Neural cell (in vitro differentiated cells): ENCODE measurements around the gene SNRPA. TPM values are rescaled to one million over a fixed set of nuclear protein-coding genes. Genes with fewer than 3 reads are reported as not detected.
A peak's percentile ranks its signal among the peaks of the same experiment; 100 is the strongest.
"Not testable (repeated sequence)": the region's sequence is repeated elsewhere in the genome, so short reads cannot be mapped to it uniquely, and the experiment has no call there.

Source experiments
- H2AFZ ChIP-seq: fragments of 200-600, 300-800 bp; sonication (generic), shearing (Covaris generic); 2 replicates; pipeline ENCODE4 v1.6.0; 2014; ENCODE audit warnings: low read depth, mild to moderate bottlenecking, antibody characterized with exemption, low read length, moderate library complexity
- H3F3A ChIP-seq: fragments of 200-600 bp; shearing (Covaris generic); 2 replicates; pipeline ENCODE4 v1.6.1; 2016; ENCODE audit warnings: mild to moderate bottlenecking, moderate library complexity, mixed read lengths, antibody characterized with exemption, low read length; ENCODE audit not compliant: insufficient read depth, poor library complexity, severe bottlenecking
- H3K27ac ChIP-seq: fragments of 200-600, 300-800 bp; sonication (generic), shearing (Covaris generic); 2 replicates; pipeline ENCODE4 v1.5.1; 2014; ENCODE audit warnings: mild to moderate bottlenecking, low read length, moderate library complexity
- H3K27me3 ChIP-seq: fragments of 300-800, 200-600 bp; sonication (generic), shearing (Covaris generic); 2 replicates; pipeline ENCODE4 v1.6.0; 2014; ENCODE audit warnings: mild to moderate bottlenecking, low read depth, low read length, moderate library complexity; ENCODE audit not compliant: insufficient read depth
- H3K36me3 ChIP-seq: fragments of 300-800, 200-600 bp; sonication (generic), shearing (Covaris generic); 2 replicates; pipeline ENCODE4 v1.5.1; 2014; ENCODE audit warnings: mild to moderate bottlenecking, antibody characterized with exemption, low read length, moderate library complexity; ENCODE audit not compliant: insufficient read depth
- H3K4me2 ChIP-seq: fragments of 300-800, 200-600 bp; sonication (generic), shearing (Covaris generic); 2 replicates; pipeline ENCODE4 v1.6.0; 2014; ENCODE audit warnings: mild to moderate bottlenecking, low read length
- H3K4me3 ChIP-seq: fragments of 300-800, 200-600 bp; sonication (generic), shearing (Covaris generic); 2 replicates; pipeline ENCODE4 v1.5.1; 2014; ENCODE audit warnings: mild to moderate bottlenecking, low read length, moderate library complexity
- H3K79me2 ChIP-seq: fragments of 200-600 bp; shearing (Covaris generic); replicated peaks from 2 replicates; pipeline ENCODE4 v1.6.0; 2014; ENCODE audit warnings: mild to moderate bottlenecking, low read length, moderate library complexity; ENCODE audit not compliant: insufficient read depth
- H3K9ac ChIP-seq: fragments of 300-800, 200-600 bp; sonication (generic), shearing (Covaris generic); 2 replicates; pipeline ENCODE4 v1.6.1; 2016; ENCODE audit warnings: mild to moderate bottlenecking, low read length, mixed read lengths
- H3K9me2 ChIP-seq: fragments of 200-600 bp; shearing (Covaris generic); 2 replicates; pipeline ENCODE4 v1.6.1; 2016; ENCODE audit warnings: mild to moderate bottlenecking, low read length, mixed read lengths; ENCODE audit not compliant: insufficient read depth
- H3K9me3 ChIP-seq: fragments of 200-600, 300-800 bp; sonication (generic), shearing (Covaris generic); 2 replicates; pipeline ENCODE4 v1.6.1; 2016; ENCODE audit warnings: mild to moderate bottlenecking, mixed run types, low read length, moderate library complexity, mixed read lengths
- H4K20me1 ChIP-seq: fragments of 200-600 bp; shearing (Covaris generic); 2 replicates; pipeline ENCODE4 v1.6.1; 2016; ENCODE audit warnings: mild to moderate bottlenecking, mixed run types; ENCODE audit not compliant: insufficient read depth
- CTCF ChIP-seq: fragments of 450-650 bp; IDR thresholded peaks from 2 replicates; pipeline ENCODE4 v1.5.1; 2014; ENCODE audit warnings: antibody characterized with exemption, mild to moderate bottlenecking, moderate library complexity; ENCODE audit not compliant: poor library complexity, severe bottlenecking
- EP300 ChIP-seq: fragments of 450-650 bp; conservative IDR thresholded peaks from 2 replicates; pipeline ENCODE4 v1.6.1; 2014; ENCODE audit warnings: antibody characterized with exemption, mild to moderate bottlenecking, moderate library complexity; ENCODE audit not compliant: poor library complexity, severe bottlenecking
- EZH2 ChIP-seq: fragments of 200-600, 300-800 bp; shearing (Covaris generic), sonication (generic); IDR thresholded peaks from 2 replicates; pipeline ENCODE4 v1.6.1; 2014; ENCODE audit warnings: antibody characterized with exemption, low read length, borderline replicate concordance, mild to moderate bottlenecking; ENCODE audit not compliant: insufficient read depth, poor library complexity, severe bottlenecking
- MXI1 ChIP-seq: fragments of 450-650 bp; conservative IDR thresholded peaks from 2 replicates; pipeline ENCODE4 v1.6.1; 2014; ENCODE audit warnings: antibody characterized with exemption, mild to moderate bottlenecking; ENCODE audit not compliant: poor library complexity, severe bottlenecking
- POLR2AphosphoS5 ChIP-seq: IDR thresholded peaks from 2 replicates; pipeline ENCODE4 v1.6.1; 2012
- RAD21 ChIP-seq: fragments of 450-650 bp; conservative IDR thresholded peaks from 2 replicates; pipeline ENCODE4 v1.6.1; 2014; ENCODE audit warnings: antibody characterized with exemption, mild to moderate bottlenecking, moderate library complexity
- REST ChIP-seq: IDR thresholded peaks from 2 replicates; pipeline ENCODE4 v1.6.1; 2012; ENCODE audit warnings: borderline replicate concordance
- SMC3 ChIP-seq: fragments of 450-650 bp; conservative IDR thresholded peaks from 2 replicates; pipeline ENCODE4 v1.6.1; 2014; ENCODE audit warnings: antibody characterized with exemption, mild to moderate bottlenecking, moderate library complexity; ENCODE audit not compliant: poor library complexity
- TAF1 ChIP-seq: IDR thresholded peaks from 2 replicates; pipeline ENCODE4 v1.6.1; 2012; ENCODE audit warnings: low read depth
- polyA plus RNA-seq: library from polyadenylated mRNA; depleted of rRNA; stranded (reverse); fragments of >200 nt; gene quantifications from 2 replicates; pipeline ENCODE4 v1.2.3, GENCODE V29; 2014

SNRPA gene
- polyA plus RNA-seq, 1 donor from 2014 or later = 29.9 TPM

- H3K27ac ChIP-seq = no peak overlapping the region
These were observed 17.9 kb downstream of the SNRPA start for GRCh38 chr19:40768869-40769268.

GRCh38 chr19:40771101-40771862, 20.3 kb downstream of the SNRPA start:
- H2AFZ ChIP-seq, H3K9ac ChIP-seq, H3K36me3 ChIP-seq: not testable (repeated sequence)

More at GRCh38 chr19:40768869-40769268, 17.9 kb downstream of the SNRPA start:
- Histone ChIP-seq H3K9ac (no peak overlapping the region), H3K4me2 (no peak overlapping the region), H3K27me3 (no peaks in the 10 kb centered on the region), H3K79me2 (no peaks in the 10 kb centered on the region), H2AFZ (no peak overlapping the region), H3K9me2 (no peaks in the 10 kb centered on the region), H3K9me3 (no peaks in the 10 kb centered on the region), H3F3A (no peaks in the 10 kb centered on the region), H4K20me1 (no peaks in the 10 kb centered on the region), H3K4me3 (no peak overlapping the region), H3K36me3 (no peaks in the 10 kb centered on the region)
- TF ChIP-seq RAD21 (no peak), TAF1 (no peak), POLR2AphosphoS5 (no peak), EP300 (no peak), SMC3 (no peak)

GRCh38 chr19:40774916-40775631, 24.1 kb downstream of the SNRPA start, which contains the start of gene MIA:
MIA (plus strand) TSS chr19:40775521; CDS start chr19:40775543, 22 bp downstream.
- no peaks in the 10 kb centered on the region for H3K9me3 ChIP-seq
- peak within 1 kb of the TSS; percentile 99 for H3K27ac ChIP-seq
- TF ChIP-seq REST = no peak
- no peak for TF ChIP-seq CTCF
- no peak for TF ChIP-seq MXI1
- TF ChIP-seq TAF1 = no peak
- TF ChIP-seq RAD21 = no peak
- TF ChIP-seq EP300 = no peak
- TF ChIP-seq EZH2 = no peak
- TF ChIP-seq SMC3 = no peak
- no peak for TF ChIP-seq POLR2AphosphoS5
- H3K36me3 ChIP-seq = no peaks in the 10 kb centered on the region
- no peaks in the 10 kb centered on the region for H3K9me2 ChIP-seq
- no peak within 1 kb of the TSS for H3K4me2 ChIP-seq
- H3K79me2 ChIP-seq = no peaks in the 10 kb centered on the region
- peak within 1 kb of the TSS; percentile 87 for H3K9ac ChIP-seq
- H4K20me1 ChIP-seq = no peaks in the 10 kb centered on the region
- peaks cover 4% of the 10 kb centered on the region for H3F3A ChIP-seq
- H3K4me3 ChIP-seq = no peak within 1 kb of the TSS
- no peaks in the 10 kb centered on the region for H3K27me3 ChIP-seq
- no peak within 1 kb of the TSS for H2AFZ ChIP-seq

More at GRCh38 chr19:40771101-40771862, 20.3 kb downstream of the SNRPA start:
- not testable (repeated sequence) for H3K79me2 ChIP-seq, H3K27ac ChIP-seq, H3K9me2 ChIP-seq, H3K9me3 ChIP-seq, H3K4me3 ChIP-seq, H3F3A ChIP-seq, H3K4me2 ChIP-seq, H3K27me3 ChIP-seq, H4K20me1 ChIP-seq
